ENCODE measurements around the gene COL20A1.

GRCh38 chr20:63365601-63366389, 72.8 kb downstream of the COL20A1 start:
- TF ChIP-seq ISL1 (CRISPR knock-in tag; IDR thresholded peaks at IDR 0.05), result no peak
- TF ChIP-seq CREB5 (CRISPR knock-in tag; IDR thresholded peaks at IDR 0.05; ENCODE audit: low read depth), result no peak
- TF ChIP-seq ZNF8 (CRISPR knock-in tag; IDR thresholded peaks at IDR 0.05), result no peak
- no peak for TF ChIP-seq PPARA (CRISPR knock-in tag; IDR thresholded peaks at IDR 0.05; ENCODE audit: borderline replicate concordance)
- TF ChIP-seq, protein P1, sequence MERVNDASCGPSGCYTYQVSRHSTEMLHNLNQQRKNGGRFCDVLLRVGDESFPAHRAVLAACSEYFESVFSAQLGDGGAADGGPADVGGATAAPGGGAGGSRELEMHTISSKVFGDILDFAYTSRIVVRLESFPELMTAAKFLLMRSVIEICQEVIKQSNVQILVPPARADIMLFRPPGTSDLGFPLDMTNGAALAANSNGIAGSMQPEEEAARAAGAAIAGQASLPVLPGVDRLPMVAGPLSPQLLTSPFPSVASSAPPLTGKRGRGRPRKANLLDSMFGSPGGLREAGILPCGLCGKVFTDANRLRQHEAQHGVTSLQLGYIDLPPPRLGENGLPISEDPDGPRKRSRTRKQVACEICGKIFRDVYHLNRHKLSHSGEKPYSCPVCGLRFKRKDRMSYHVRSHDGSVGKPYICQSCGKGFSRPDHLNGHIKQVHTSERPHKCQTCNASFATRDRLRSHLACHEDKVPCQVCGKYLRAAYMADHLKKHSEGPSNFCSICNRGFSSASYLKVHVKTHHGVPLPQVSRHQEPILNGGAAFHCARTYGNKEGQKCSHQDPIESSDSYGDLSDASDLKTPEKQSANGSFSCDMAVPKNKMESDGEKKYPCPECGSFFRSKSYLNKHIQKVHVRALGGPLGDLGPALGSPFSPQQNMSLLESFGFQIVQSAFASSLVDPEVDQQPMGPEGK (CRISPR knock-in tag; IDR thresholded peaks at IDR 0.05; ENCODE audit: borderline replicate concordance), result no peak
- no peak for TF ChIP-seq ARNTL (CRISPR knock-in tag; IDR thresholded peaks at IDR 0.05; ENCODE audit: borderline replicate concordance, low read depth)
- TF ChIP-seq ZC3H10 (CRISPR knock-in tag; IDR thresholded peaks at IDR 0.05), result no peak
- TF ChIP-seq ZFP3 (CRISPR knock-in tag; IDR thresholded peaks at IDR 0.05), result no peak
- no peak for TF ChIP-seq TCF4 (CRISPR knock-in tag; IDR thresholded peaks at IDR 0.05; ENCODE audit: borderline replicate concordance)
- no peak for TF ChIP-seq ZNF70 (CRISPR knock-in tag; IDR thresholded peaks at IDR 0.05)
- TF ChIP-seq BACH2 (CRISPR knock-in tag; IDR thresholded peaks at IDR 0.05; ENCODE audit: borderline replicate concordance), result no peak
- TF ChIP-seq OSR1 (CRISPR knock-in tag; IDR thresholded peaks at IDR 0.05), result no peak
- no peak for TF ChIP-seq CSDC2 (CRISPR knock-in tag; IDR thresholded peaks at IDR 0.05)
- TF ChIP-seq ZNF565 (CRISPR knock-in tag; conservative IDR thresholded peaks at IDR 0.05; ENCODE audit: low read depth), result no peak
